Measurements from ENCODE around the gene WASF2. TPM values are rescaled to one million over a fixed set of nuclear protein-coding genes. Genes with fewer than 3 reads are reported as not detected.

The WASF2 gene
- total RNA-seq, 1 donor from 2014 or later: 113 TPM

DNA sequence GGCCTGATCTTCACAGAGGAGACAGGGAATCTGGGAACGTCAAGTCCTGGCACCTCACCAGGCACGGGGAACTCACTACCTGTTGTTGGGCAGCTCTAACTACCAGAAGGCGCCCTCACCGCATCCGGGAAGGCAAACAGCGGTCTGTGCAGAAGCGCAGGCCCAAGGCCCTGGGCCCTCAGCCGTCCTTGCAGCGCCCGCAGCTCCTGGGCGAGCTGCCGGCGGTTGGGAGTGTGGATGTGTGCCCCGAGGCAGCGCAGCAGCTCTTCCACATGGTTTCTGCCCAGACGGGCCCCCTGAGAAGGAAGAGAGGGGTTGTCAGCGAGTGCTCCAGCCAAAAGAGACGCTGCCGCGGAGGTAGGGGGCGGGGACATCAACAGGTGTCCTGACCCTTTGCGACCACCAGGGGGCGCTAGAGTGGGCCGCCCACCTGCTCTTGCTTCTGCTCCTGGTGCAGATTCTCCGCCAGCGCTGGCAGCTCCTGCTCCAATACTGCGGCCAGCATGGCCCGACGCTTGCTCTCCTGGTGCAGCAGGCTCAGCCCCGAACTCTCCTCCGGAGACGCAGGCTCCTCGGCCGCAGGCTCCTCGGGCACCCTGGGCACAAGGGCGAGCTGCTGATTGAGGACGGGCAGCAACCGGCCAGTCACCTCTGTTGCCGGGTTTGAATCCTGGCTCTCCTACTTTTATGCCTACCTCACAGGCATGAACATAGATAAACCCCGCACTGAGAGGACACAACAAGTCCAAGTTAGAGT, 132.5 kb downstream of the WASF2 start:
- DNase-seq (ENCODE audit: extremely low spot score, unreplicated experiment): peak; percentile 84
- peaks cover 10% of the 10 kb centered on the region for H3K4me1 Mint-ChIP-seq (ENCODE audit: unreplicated experiment)
- H3K27ac Mint-ChIP-seq: peak overlapping the region; percentile 70
- H3K4me3 Mint-ChIP-seq: no peak overlapping the region
- no peaks in the 10 kb centered on the region for H3K9me3 Mint-ChIP-seq
- TF ChIP-seq, protein P1, sequence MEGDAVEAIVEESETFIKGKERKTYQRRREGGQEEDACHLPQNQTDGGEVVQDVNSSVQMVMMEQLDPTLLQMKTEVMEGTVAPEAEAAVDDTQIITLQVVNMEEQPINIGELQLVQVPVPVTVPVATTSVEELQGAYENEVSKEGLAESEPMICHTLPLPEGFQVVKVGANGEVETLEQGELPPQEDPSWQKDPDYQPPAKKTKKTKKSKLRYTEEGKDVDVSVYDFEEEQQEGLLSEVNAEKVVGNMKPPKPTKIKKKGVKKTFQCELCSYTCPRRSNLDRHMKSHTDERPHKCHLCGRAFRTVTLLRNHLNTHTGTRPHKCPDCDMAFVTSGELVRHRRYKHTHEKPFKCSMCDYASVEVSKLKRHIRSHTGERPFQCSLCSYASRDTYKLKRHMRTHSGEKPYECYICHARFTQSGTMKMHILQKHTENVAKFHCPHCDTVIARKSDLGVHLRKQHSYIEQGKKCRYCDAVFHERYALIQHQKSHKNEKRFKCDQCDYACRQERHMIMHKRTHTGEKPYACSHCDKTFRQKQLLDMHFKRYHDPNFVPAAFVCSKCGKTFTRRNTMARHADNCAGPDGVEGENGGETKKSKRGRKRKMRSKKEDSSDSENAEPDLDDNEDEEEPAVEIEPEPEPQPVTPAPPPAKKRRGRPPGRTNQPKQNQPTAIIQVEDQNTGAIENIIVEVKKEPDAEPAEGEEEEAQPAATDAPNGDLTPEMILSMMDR (conservative IDR thresholded peaks at IDR 0.05): peak; percentile 99
- peaks cover 20% of the 10 kb centered on the region for H3K27me3 Mint-ChIP-seq
- H3K36me3 Mint-ChIP-seq: peaks cover 8% of the 10 kb centered on the region

DNA sequence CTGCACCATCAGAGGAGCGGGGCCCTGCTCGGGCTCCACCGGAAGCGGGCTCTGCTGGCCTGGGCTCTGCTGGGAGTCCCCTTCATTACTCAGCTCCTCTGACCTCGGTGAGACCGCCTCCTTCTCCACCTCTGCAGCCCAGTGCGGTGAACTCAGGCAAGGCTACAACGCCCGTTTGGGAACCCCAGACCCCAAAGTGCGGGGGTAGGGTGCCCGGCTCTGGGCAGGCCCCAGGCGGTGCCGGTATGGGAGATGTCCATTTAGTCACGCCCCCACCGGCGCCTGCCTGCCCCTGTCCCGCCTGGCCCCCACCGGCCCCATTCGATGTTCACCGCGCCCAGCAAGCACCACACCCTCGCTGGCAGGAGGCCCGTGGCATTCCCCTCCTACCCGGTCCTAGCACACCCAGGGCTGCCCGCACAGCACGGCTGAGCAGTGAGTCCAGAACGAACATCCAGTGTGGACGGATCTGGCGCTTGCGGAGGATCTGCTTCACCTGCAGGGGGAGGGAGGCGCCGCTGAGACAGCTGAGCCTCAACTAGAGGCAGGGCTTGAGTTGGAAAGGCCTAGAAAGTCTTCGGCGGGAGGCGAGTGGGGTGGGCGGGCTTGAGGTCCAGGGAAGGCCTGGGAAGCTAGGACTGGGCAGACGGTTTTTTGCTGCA, 133.2 kb downstream of the WASF2 start:
- H3K27ac Mint-ChIP-seq: no peak overlapping the region
- H3K4me1 Mint-ChIP-seq (ENCODE audit: unreplicated experiment): peaks cover 11% of the 10 kb centered on the region
- no peak overlapping the region for H3K4me3 Mint-ChIP-seq
- H3K9me3 Mint-ChIP-seq: no peaks in the 10 kb centered on the region
- peaks cover 20% of the 10 kb centered on the region for H3K27me3 Mint-ChIP-seq
- H3K36me3 Mint-ChIP-seq: peaks cover 8% of the 10 kb centered on the region
- TF ChIP-seq, protein P1 (conservative IDR thresholded peaks at IDR 0.05): no peak
- DNase-seq (ENCODE audit: extremely low spot score, unreplicated experiment): no peak

DNA sequence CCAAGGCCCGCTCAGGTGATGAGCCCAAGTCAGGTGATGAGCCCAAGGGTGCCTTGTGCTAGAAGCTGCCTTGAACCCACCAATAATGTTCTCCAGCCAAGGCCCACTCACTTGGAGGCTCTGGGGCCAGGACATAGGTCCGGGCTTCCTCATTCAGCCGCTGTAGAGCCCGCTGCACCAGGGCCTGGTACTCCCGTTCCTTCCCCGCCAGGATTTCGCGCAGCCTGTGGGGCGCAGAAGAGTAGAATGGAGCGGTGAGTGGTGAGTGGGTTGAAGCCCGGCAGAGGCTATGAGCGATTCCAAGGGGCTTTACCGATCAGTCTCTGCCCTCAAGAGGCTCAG, 133.7 kb downstream of the WASF2 start:
- H3K9me3 Mint-ChIP-seq: no peaks in the 10 kb centered on the region
- no peak for DNase-seq (ENCODE audit: extremely low spot score, unreplicated experiment)
- peaks cover 15% of the 10 kb centered on the region for H3K4me1 Mint-ChIP-seq (ENCODE audit: unreplicated experiment)
- H3K27ac Mint-ChIP-seq: no peak overlapping the region
- H3K36me3 Mint-ChIP-seq: peaks cover 8% of the 10 kb centered on the region
- H3K27me3 Mint-ChIP-seq: peaks cover 20% of the 10 kb centered on the region
- TF ChIP-seq, protein P1 (conservative IDR thresholded peaks at IDR 0.05): no peak
- no peak overlapping the region for H3K4me3 Mint-ChIP-seq

DNA sequence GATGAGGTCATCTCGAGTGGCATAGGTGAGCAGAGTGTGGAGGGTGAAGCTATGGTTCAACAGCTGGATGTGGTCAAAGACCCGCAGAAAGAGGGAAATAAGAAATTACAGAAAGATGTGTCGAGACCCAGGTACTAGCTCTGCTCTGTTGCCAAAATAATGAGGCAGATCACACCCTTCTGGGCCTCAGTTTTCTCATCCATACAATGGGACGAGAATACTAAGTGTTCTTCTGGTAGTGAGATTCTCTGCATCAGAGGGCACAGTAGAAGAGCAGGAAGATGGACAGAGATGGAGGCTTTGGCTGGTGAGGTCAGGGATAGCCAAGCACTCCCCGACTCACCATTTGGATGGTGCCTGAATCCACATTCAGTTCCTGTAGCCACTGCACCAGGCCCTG, 134.3 kb downstream of the WASF2 start:
- H3K27me3 Mint-ChIP-seq: peaks cover 20% of the 10 kb centered on the region
- TF ChIP-seq, protein P1 (conservative IDR thresholded peaks at IDR 0.05): no peak
- no peak for DNase-seq (ENCODE audit: extremely low spot score, unreplicated experiment)
- peaks cover 15% of the 10 kb centered on the region for H3K4me1 Mint-ChIP-seq (ENCODE audit: unreplicated experiment)
- no peak overlapping the region for H3K4me3 Mint-ChIP-seq
- H3K36me3 Mint-ChIP-seq: peaks cover 8% of the 10 kb centered on the region
- H3K27ac Mint-ChIP-seq: no peak overlapping the region
- H3K9me3 Mint-ChIP-seq: no peaks in the 10 kb centered on the region

Other genes starting within 250 kb of the WASF2 start
- gene TMEM222, start 168.0 kb downstream of the WASF2 start, total RNA-seq (ENCODE audit: low replicate concordance): 38.6 and 40.1 TPM in 2 replicates
- 37.2 and 105 TPM in 2 replicates for gene SYTL1, start 148.1 kb downstream of the WASF2 start, total RNA-seq (ENCODE audit: low replicate concordance)
- gene MAP3K6, start 123.2 kb downstream of the WASF2 start, total RNA-seq (ENCODE audit: low replicate concordance): 15.6 and 39.9 TPM in 2 replicates
- not detected in 2 replicates for gene FCN3, start 115.3 kb downstream of the WASF2 start, total RNA-seq (ENCODE audit: low replicate concordance)
- gene CD164L2, start 106.8 kb downstream of the WASF2 start, total RNA-seq (ENCODE audit: low replicate concordance): 0.41 and 0.76 TPM in 2 replicates
- gene GPR3, start 97.5 kb downstream of the WASF2 start, total RNA-seq (ENCODE audit: low replicate concordance): 1.3 and 1.9 TPM in 2 replicates
- 49.3 and 61.0 TPM in 2 replicates for gene AHDC1, start 114.0 kb upstream of the WASF2 start, total RNA-seq (ENCODE audit: low replicate concordance)
- gene FGR, start 145.0 kb upstream of the WASF2 start, total RNA-seq (ENCODE audit: low replicate concordance): not detected in 2 replicates
- gene IFI6, start 182.0 kb upstream of the WASF2 start, total RNA-seq (ENCODE audit: low replicate concordance): 62.2 and 136 TPM in 2 replicates
- 12.3 and 14.2 TPM in 2 replicates for gene FAM76A, start 235.8 kb upstream of the WASF2 start, total RNA-seq (ENCODE audit: low replicate concordance)

Data from type B pancreatic cell (in vitro differentiated cells).